ENCODE results near the gene PPP1R13L.

Gene PPP1R13L

GRCh38 chr19:45345506-45345860 lies 59.4 kb downstream of the PPP1R13L start:
- Histone ChIP-seq H3K4me2 (ENCODE audit: low read length) (no peak overlapping the region), H3K4me1 (ENCODE audit: control insufficient read depth, low read length) (peaks cover 3% of the 10 kb centered on the region), H3K9me3 (ENCODE audit: control insufficient read depth, insufficient read depth, low read length) (no peaks in the 10 kb centered on the region), H3K4me3 (ENCODE audit: low read length) (no peak overlapping the region), H3K27me3 (ENCODE audit: control insufficient read depth, low read length) (no peaks in the 10 kb centered on the region), H3K79me2 (ENCODE audit: control insufficient read depth, low read length) (no peaks in the 10 kb centered on the region), H3K36me3 (ENCODE audit: control insufficient read depth, low read length) (no peaks in the 10 kb centered on the region), H3K27ac (ENCODE audit: low read depth, low read length) (no peak overlapping the region), H4K20me1 (ENCODE audit: control insufficient read depth, insufficient read depth, low read depth, low read length) (no peaks in the 10 kb centered on the region), H3F3A (ENCODE audit: control insufficient read depth, insufficient read depth) (no peaks in the 10 kb centered on the region), H3K9me2 (replicated peaks; ENCODE audit: control insufficient read depth, low read length) (no peaks in the 10 kb centered on the region)
- no peak for TF ChIP-seq EZH2phosphoT487 (IDR thresholded peaks at IDR 0.05; ENCODE audit: borderline replicate concordance, low read length)

- Histone ChIP-seq H3K36me3 (ENCODE audit: control insufficient read depth, low read length) (no peaks in the 10 kb centered on the region), H3K9me3 (ENCODE audit: control insufficient read depth, insufficient read depth, low read length) (no peaks in the 10 kb centered on the region), H3K79me2 (ENCODE audit: control insufficient read depth, low read length) (no peaks in the 10 kb centered on the region), H3K4me2 (ENCODE audit: low read length) (no peak overlapping the region), H3K4me3 (ENCODE audit: low read length) (no peak overlapping the region), H3K9me2 (replicated peaks; ENCODE audit: control insufficient read depth, low read length) (no peaks in the 10 kb centered on the region), H3K4me1 (ENCODE audit: control insufficient read depth, low read length) (peaks cover 6% of the 10 kb centered on the region), H3K27me3 (ENCODE audit: control insufficient read depth, low read length) (no peaks in the 10 kb centered on the region), H4K20me1 (ENCODE audit: control insufficient read depth, insufficient read depth, low read depth, low read length) (no peaks in the 10 kb centered on the region), H3F3A (ENCODE audit: control insufficient read depth, insufficient read depth) (no peaks in the 10 kb centered on the region), H3K27ac (ENCODE audit: low read depth, low read length) (no peak overlapping the region)
- TF ChIP-seq EZH2phosphoT487 (IDR thresholded peaks at IDR 0.05; ENCODE audit: borderline replicate concordance, low read length) (no peak), CTCF (IDR thresholded peaks at IDR 0.05; ENCODE audit: low read depth, low read length, poor library complexity, severe bottlenecking) (no peak)
Observed at GRCh38 chr19:45344621-45345505, 60.0 kb downstream of the PPP1R13L start.

GRCh38 chr19:45342911-45343310 lies 62.0 kb downstream of the PPP1R13L start:
- no peaks in the 10 kb centered on the region for H3K27me3 ChIP-seq (ENCODE audit: control insufficient read depth, low read length)
- H3K27ac ChIP-seq (ENCODE audit: low read depth, low read length), result no peak overlapping the region
- no peaks in the 10 kb centered on the region for H3K79me2 ChIP-seq (ENCODE audit: control insufficient read depth, low read length)
- peaks cover 8% of the 10 kb centered on the region for H3K4me1 ChIP-seq (ENCODE audit: control insufficient read depth, low read length)
- H3K9me2 ChIP-seq (replicated peaks; ENCODE audit: control insufficient read depth, low read length), result no peaks in the 10 kb centered on the region
- TF ChIP-seq CTCF (IDR thresholded peaks at IDR 0.05; ENCODE audit: low read depth, low read length, poor library complexity, severe bottlenecking) (no peak), EZH2phosphoT487 (IDR thresholded peaks at IDR 0.05; ENCODE audit: borderline replicate concordance, low read length) (no peak)
- H3K4me3 ChIP-seq (ENCODE audit: low read length), result no peak overlapping the region
- no peaks in the 10 kb centered on the region for H3F3A ChIP-seq (ENCODE audit: control insufficient read depth, insufficient read depth)
- no peaks in the 10 kb centered on the region for H4K20me1 ChIP-seq (ENCODE audit: control insufficient read depth, insufficient read depth, low read depth, low read length)
- H3K9me3 ChIP-seq (ENCODE audit: control insufficient read depth, insufficient read depth, low read length), result no peaks in the 10 kb centered on the region
- H3K4me2 ChIP-seq (ENCODE audit: low read length), result no peak overlapping the region
- H3K36me3 ChIP-seq (ENCODE audit: control insufficient read depth, low read length), result no peaks in the 10 kb centered on the region

- Histone ChIP-seq H3K9me3 (ENCODE audit: control insufficient read depth, insufficient read depth, low read length) (no peaks in the 10 kb centered on the region), H4K20me1 (ENCODE audit: control insufficient read depth, insufficient read depth, low read depth, low read length) (no peaks in the 10 kb centered on the region), H3K36me3 (ENCODE audit: control insufficient read depth, low read length) (no peaks in the 10 kb centered on the region), H3K27me3 (ENCODE audit: control insufficient read depth, low read length) (peaks cover 4% of the 10 kb centered on the region; the same call in 1 of the 2 replicates), H3K79me2 (ENCODE audit: control insufficient read depth, low read length) (no peaks in the 10 kb centered on the region), H3K4me3 (ENCODE audit: low read length) (peak overlapping the region; percentile 17; the same call in 1 of the 2 replicates), H3F3A (ENCODE audit: control insufficient read depth, insufficient read depth) (no peaks in the 10 kb centered on the region; the same call in 1 of the 2 replicates), H3K27ac (ENCODE audit: low read depth, low read length) (no peak overlapping the region), H3K4me2 (ENCODE audit: low read length) (peak overlapping the region; percentile 50), H3K4me1 (ENCODE audit: control insufficient read depth, low read length) (peaks cover 8% of the 10 kb centered on the region), H3K9me2 (replicated peaks; ENCODE audit: control insufficient read depth, low read length) (no peaks in the 10 kb centered on the region)
- TF ChIP-seq CTCF (IDR thresholded peaks at IDR 0.05; ENCODE audit: low read depth, low read length, poor library complexity, severe bottlenecking), result no peak
- no peak for TF ChIP-seq EZH2phosphoT487 (IDR thresholded peaks at IDR 0.05; ENCODE audit: borderline replicate concordance, low read length)
Observed at GRCh38 chr19:45340899-45341453, 63.9 kb downstream of the PPP1R13L start.
